H1 (cell line): ENCODE data around the gene NDRG2. TPM values are rescaled to one million over a fixed set of nuclear protein-coding genes. Genes with fewer than 3 reads are reported as not detected.
A peak's percentile ranks its signal among the peaks of the same experiment; 100 is the strongest.

Source experiments
- CTCF ChIA-PET: fragments of 300-600 bp; sonication (Branson Sonifier 250); formaldehyde crosslinking; loops from one replicate; lab custom pipeline; 2021; ENCODE audit not compliant: partially characterized antibody; lab: Charles Lee
- POLR2A ChIA-PET: fragments of 300-600 bp; sonication (Branson Sonifier 250); formaldehyde crosslinking; loops from one replicate; lab custom pipeline; 2021; ENCODE audit warnings: inconsistent platforms; ENCODE audit not compliant: partially characterized antibody; lab: Charles Lee
- DNase-seq, 2 experiments: peaks; one replicate each; pipeline versions ENCODE4 v3.0.0 to v3.0.0-alpha.2; 2010 to 2022; ENCODE audit warnings: low spot score in 2 of 2, low read depth in 1 of 2, mixed read lengths in 1 of 2
- FAIRE-seq: peaks from 2 replicates; lab custom pipeline; 2011; peaks lifted over from hg19 to GRCh38; lab: Jason Lieb, UNC
- H2AFZ ChIP-seq: 2 replicates; pipeline ENCODE4 v1.8.1; 2012; ENCODE audit warnings: low read length, inconsistent platforms
- H2AK5ac ChIP-seq: 2 replicates; pipeline ENCODE4 v1.6.1; 2013; ENCODE audit warnings: low read depth, low read length
- H2BK120ac ChIP-seq: replicated peaks from 2 replicates; pipeline ENCODE3; 2013; ENCODE audit warnings: low read depth, low read length, inconsistent platforms
- H2BK12ac ChIP-seq: 2 replicates; pipeline ENCODE4 v1.6.1; 2013; ENCODE audit warnings: low read depth, low read length
- H2BK15ac ChIP-seq: 2 replicates; pipeline ENCODE4 v1.6.1; 2013; ENCODE audit warnings: low read length
- H2BK20ac ChIP-seq: 2 replicates; pipeline ENCODE4 v1.6.1; 2013; ENCODE audit warnings: low read length
- H2BK5ac ChIP-seq: 2 replicates; pipeline ENCODE4 v1.6.1; 2013; ENCODE audit warnings: low read depth, low read length
- H3K14ac ChIP-seq: 2 replicates; pipeline ENCODE4 v1.6.1; 2013; ENCODE audit warnings: inconsistent platforms; ENCODE audit not compliant: insufficient read length
- H3K18ac ChIP-seq: 2 replicates; pipeline ENCODE4 v1.6.1; 2013; ENCODE audit warnings: low read length; ENCODE audit errors: extremely low read depth
- H3K23ac ChIP-seq: 2 replicates; pipeline ENCODE4 v1.6.1; 2013; ENCODE audit warnings: inconsistent platforms; ENCODE audit not compliant: insufficient read length
- H3K23me2 ChIP-seq: 2 replicates; pipeline ENCODE4 v1.6.1; 2013; ENCODE audit warnings: low read depth, low read length
- H3K27ac ChIP-seq: 2 replicates; pipeline ENCODE4 v1.6.1; 2011; ENCODE audit warnings: low read depth, low read length, inconsistent platforms
- H3K27me3 ChIP-seq, 4 experiments: replicated peaks in 1 of 4; 1 replicate in 1 of 4; 2 replicates in 3 of 4; pipeline versions ENCODE4 v1.6.1 to v1.8.1; 2011 to 2013; ENCODE audit warnings: low read length in 3 of 4, mild to moderate bottlenecking in 3 of 4, inconsistent platforms in 2 of 4, mixed read lengths in 2 of 4, moderate library complexity in 1 of 4; ENCODE audit not compliant: control insufficient read depth in 3 of 4, insufficient read depth in 3 of 4; ENCODE audit errors: extremely low read depth in 1 of 4
- H3K36me3 ChIP-seq, 4 experiments: 2 replicates each; pipeline versions ENCODE4 v1.6.1 to v1.8.1; 2011 to 2013; ENCODE audit warnings: mild to moderate bottlenecking in 4 of 4, low read length in 3 of 4, moderate library complexity in 2 of 4, control low read depth in 1 of 4, inconsistent platforms in 1 of 4; ENCODE audit not compliant: insufficient read depth in 4 of 4, control insufficient read depth in 2 of 4
- H3K4ac ChIP-seq: replicated peaks from 2 replicates; pipeline ENCODE3; 2013; ENCODE audit warnings: low read length, low read depth, mixed read lengths, inconsistent platforms; ENCODE audit not compliant: insufficient read length
- H3K4me1 ChIP-seq, 4 experiments: replicated peaks in 1 of 4; 1 replicate in 1 of 4; 2 replicates in 3 of 4; pipeline versions ENCODE4 v1.6.1 to v1.8.1; 2011 to 2013; ENCODE audit warnings: low read length in 3 of 4, inconsistent platforms in 2 of 4, mixed read lengths in 1 of 4; ENCODE audit not compliant: insufficient read depth in 4 of 4, control insufficient read depth in 3 of 4
- H3K4me2 ChIP-seq, 2 experiments: 2 replicates each; pipeline versions ENCODE4 v1.6.1 to v1.8.1; 2011 to 2013; ENCODE audit warnings: low read depth in 2 of 2, low read length in 2 of 2, control low read depth in 1 of 2, inconsistent platforms in 1 of 2, mild to moderate bottlenecking in 1 of 2; ENCODE audit not compliant: insufficient read depth in 1 of 2
- H3K4me3 ChIP-seq, 4 experiments: fragments of 200-600, 300-600 bp in 1 of 4; sonication (generic), shearing (Covaris generic), sonication (Bioruptor Twin) in 1 of 4; 2 replicates each; pipeline versions ENCODE4 v1.5.1 to v1.8.1; 2011 to 2016; ENCODE audit warnings: low read length in 4 of 4, low read depth in 3 of 4, control low read depth in 2 of 4, inconsistent platforms in 2 of 4, mild to moderate bottlenecking in 2 of 4, mixed read lengths in 1 of 4, moderate library complexity in 1 of 4; ENCODE audit not compliant: insufficient read depth in 2 of 4; ENCODE audit errors: extremely low read depth in 1 of 4
- H3K56ac ChIP-seq: replicated peaks from 2 replicates; pipeline ENCODE3; 2013; ENCODE audit warnings: low read depth, mild to moderate bottlenecking, mixed read lengths, low read length, inconsistent platforms; ENCODE audit not compliant: insufficient read length
- H3K79me1 ChIP-seq: 2 replicates; pipeline ENCODE4 v1.6.1; 2013; ENCODE audit warnings: low read depth, low read length, control low read depth
- H3K79me2 ChIP-seq, 2 experiments: 2 replicates each; pipeline versions ENCODE4 v1.6.1 to v1.8.1; 2012 to 2013; ENCODE audit warnings: low read length in 2 of 2, mild to moderate bottlenecking in 2 of 2, inconsistent platforms in 1 of 2; ENCODE audit not compliant: insufficient read depth in 2 of 2, control insufficient read depth in 1 of 2
- H3K9ac ChIP-seq, 4 experiments: replicated peaks in 1 of 4; 1 replicate in 1 of 4; 2 replicates in 3 of 4; pipeline versions ENCODE4 v1.6.1 to v1.8.1; 2011 to 2013; ENCODE audit warnings: low read depth in 3 of 4, low read length in 3 of 4, control low read depth in 2 of 4, mild to moderate bottlenecking in 2 of 4, moderate library complexity in 2 of 4, inconsistent platforms in 1 of 4; ENCODE audit errors: extremely low read depth in 1 of 4
- H3K9me3 ChIP-seq, 2 experiments: 2 replicates each; pipeline versions ENCODE4 v1.6.1 to v1.8.1; 2012 to 2013; ENCODE audit warnings: mild to moderate bottlenecking in 2 of 2, moderate library complexity in 2 of 2, control low read depth in 1 of 2, inconsistent platforms in 1 of 2, low read depth in 1 of 2, low read length in 1 of 2, mixed read lengths in 1 of 2; ENCODE audit not compliant: insufficient read depth in 2 of 2
- H4K20me1 ChIP-seq, 2 experiments: replicated peaks in 1 of 2; 2 replicates each; pipeline versions ENCODE3 to v1.8.1; 2011 to 2013; ENCODE audit warnings: inconsistent platforms in 2 of 2, low read length in 2 of 2, mild to moderate bottlenecking in 1 of 2; ENCODE audit not compliant: insufficient read depth in 2 of 2, control insufficient read depth in 1 of 2
- H4K5ac ChIP-seq: 2 replicates; pipeline ENCODE4 v1.6.1; 2013; ENCODE audit warnings: low read length, low read depth, mixed read lengths, inconsistent platforms; ENCODE audit not compliant: insufficient read length
- H4K8ac ChIP-seq: 2 replicates; pipeline ENCODE4 v1.8.0; 2013; ENCODE audit warnings: mild to moderate bottlenecking, moderate library complexity, low read length, inconsistent platforms; ENCODE audit not compliant: insufficient read depth; ENCODE audit errors: extremely low read depth
- H4K91ac ChIP-seq: replicated peaks from 2 replicates; pipeline ENCODE3; 2013; ENCODE audit warnings: low read length, mixed read lengths, inconsistent platforms; ENCODE audit not compliant: insufficient read length
- ASH2L ChIP-seq: fragments of 200-600, 300-600 bp; sonication (generic); IDR thresholded peaks from one replicate; pipeline ENCODE4 v1.7.1; 2017; ENCODE audit warnings: low read length
- CEBPB ChIP-seq: IDR thresholded peaks from 2 replicates; pipeline ENCODE4 v1.6.1; 2012; ENCODE audit warnings: low read depth, low read length
- MAX ChIP-seq: IDR thresholded peaks from 2 replicates; pipeline ENCODE4 v1.6.1; 2012; ENCODE audit warnings: inconsistent platforms
- POU5F1 ChIP-seq: IDR thresholded peaks from 2 replicates; pipeline ENCODE4 v1.6.1; 2011; ENCODE audit warnings: low read depth, mild to moderate bottlenecking, low read length, moderate library complexity
- ZNF274 ChIP-seq: IDR thresholded peaks from 2 replicates; pipeline ENCODE4 v1.7.0; 2012; ENCODE audit warnings: low read length, borderline replicate concordance; ENCODE audit errors: extremely low read depth
- WGBS, 2 experiments: shearing (Covaris generic) in 1 of 2; methylation state at CpG; one replicate each; pipeline versions ENCODE4 v1.1.6 to v1.1.7; 2013 to 2015; ENCODE audit warnings: low lambda C conversion rate in 2 of 2, mixed read lengths in 2 of 2, inconsistent platforms in 1 of 2, low coverage in 1 of 2, missing lambda C conversion rate in 1 of 2; ENCODE audit not compliant: insufficient replicate concordance in 2 of 2, insufficient coverage in 1 of 2, insufficient read length in 1 of 2; ENCODE audit errors: extremely low coverage in 1 of 2, missing lambda C conversion rate in 1 of 2; 5-methylcytosine and 5-hydroxymethylcytosine counted together
- polyA plus RNA-seq, 7 experiments: library from polyadenylated mRNA; depleted of rRNA in 3 of 7; stranded (reverse) in 5 of 7; unstranded in 2 of 7; fragments of >200 nt in 5 of 7; fragments of 200-250 nt in 2 of 7; gene quantifications; 1 replicate in 5 of 7; 2 replicates in 1 of 7; 4 replicates in 1 of 7; pipeline versions ENCODE4 v1.2.1 to v1.2.3, GENCODE V29; 2011 to 2013; ENCODE audit warnings: missing spikeins in 2 of 7, mixed read lengths in 2 of 7
- total RNA-seq: library from RNA; stranded (reverse); fragmentation: NEBNext Ultra II Directional; extraction: Animal tissue kit (Norgen Biotek cat#: 25700); gene quantifications from 2 replicates; pipeline ENCODE4 v1.2.1, GENCODE V29; 2021
- TF ChIP-seq, protein P1 (sequence below): IDR thresholded peaks from 2 replicates; pipeline ENCODE4 v1.6.1; 2012; ENCODE audit warnings: inconsistent platforms

NDRG2 gene
- total and polyA plus RNA-seq, 2 of the 8 experiments (the other 6 are each of a cell fraction or from before 2014, with no cell fraction given), result 29.9 to 48.6 TPM

- H3K14ac ChIP-seq, result no peak overlapping the region
- H4K5ac ChIP-seq, result no peak overlapping the region
- peaks cover 6 to 8% (median 7%) of the 10 kb centered on the region in 4 experiments; a peak in 6 of 7 replicates for H3K4me1 ChIP-seq
- no peak overlapping the region for H3K4me2 ChIP-seq
- FAIRE-seq, result no peak
- no peak overlapping the region for H3K56ac ChIP-seq
- H3K18ac ChIP-seq, result no peak overlapping the region
- H3K23me2 ChIP-seq, result 0 out of 2 replicates have a peak, but pooled peaks cover under 1% of the 10 kb centered on the region
- H2BK15ac ChIP-seq, result no peak overlapping the region
- no peak for DNase-seq
- H3K27ac ChIP-seq, result no peak overlapping the region
- H3K23ac ChIP-seq, result no peak overlapping the region
- CTCF ChIA-PET, result interaction anchor here (0.7 to 7.2 kb wide), 13 partner anchors 8 to 73 kb away, joined by 3 to 371 read pairs (median 4); partner anchors contain the start of gene NDRG2
- no peaks in the 10 kb centered on the region for H3K79me1 ChIP-seq
- H2AFZ ChIP-seq, result no peak overlapping the region
- no peaks in the 10 kb centered on the region for H3K36me3 ChIP-seq
- no peaks in the 10 kb centered on the region for H4K20me1 ChIP-seq
- H3K4me3 ChIP-seq, result no peak overlapping the region
- WGBS, 2 experiments, result 92% methylated on average over 6 of the region's 6 CpGs; no CpG with 5 or more reads in 1 of the 2 experiments
- H2AK5ac ChIP-seq, result no peak overlapping the region
- no peaks in the 10 kb centered on the region for H3K9me3 ChIP-seq
- no peaks in the 10 kb centered on the region for H3K79me2 ChIP-seq
- H3K27me3 ChIP-seq, result peaks cover 0 to 3% (median 0%) of the 10 kb centered on the region in 4 experiments; a peak in 1 of 7 replicates
- no peak overlapping the region for H3K4ac ChIP-seq
- no peak overlapping the region for H2BK5ac ChIP-seq
- no peak overlapping the region for H3K9ac ChIP-seq
- TF ChIP-seq, protein P1, sequence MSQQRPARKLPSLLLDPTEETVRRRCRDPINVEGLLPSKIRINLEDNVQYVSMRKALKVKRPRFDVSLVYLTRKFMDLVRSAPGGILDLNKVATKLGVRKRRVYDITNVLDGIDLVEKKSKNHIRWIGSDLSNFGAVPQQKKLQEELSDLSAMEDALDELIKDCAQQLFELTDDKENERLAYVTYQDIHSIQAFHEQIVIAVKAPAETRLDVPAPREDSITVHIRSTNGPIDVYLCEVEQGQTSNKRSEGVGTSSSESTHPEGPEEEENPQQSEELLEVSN, result no peak
- TF ChIP-seq MAX (no peak), POU5F1 (no peak), ZNF274 (no peak), CEBPB (peak; percentile 55), ASH2L (no peak)
- no peak overlapping the region for H4K91ac ChIP-seq
- no peak overlapping the region for H2BK120ac ChIP-seq
- no peak overlapping the region for H2BK20ac ChIP-seq
- POLR2A ChIA-PET, result interaction anchor here (0.8 to 1.6 kb wide), 3 partner anchors 9 to 29 kb away, joined by 3 to 4 read pairs (median 3); no protein-coding TSS in a partner anchor
- H4K8ac ChIP-seq, result no peak overlapping the region
- H2BK12ac ChIP-seq, result no peak overlapping the region
These were observed 19.2 kb upstream of the NDRG2 start for GRCh38 chr14:21043974-21044618.
